Osteoblast (primary cell): ENCODE measurements around the gene NEK10. TPM values are rescaled to one million over a fixed set of nuclear protein-coding genes. Genes with fewer than 3 reads are reported as not detected.

Source experiments
- DNase-seq: peaks from one replicate; pipeline ENCODE4 v3.0.0; 2011; ENCODE audit warnings: low spot score, mixed read lengths; ENCODE audit not compliant: insufficient read length; ENCODE audit errors: missing footprints
- H2AFZ ChIP-seq: 2 replicates; pipeline ENCODE4 v1.6.0; 2011; ENCODE audit warnings: mild to moderate bottlenecking, low read length
- H3K27ac ChIP-seq: 2 replicates; pipeline ENCODE4 v1.5.1; 2011; ENCODE audit warnings: mild to moderate bottlenecking, low read depth, low read length, moderate library complexity
- H3K27me3 ChIP-seq: 2 replicates; pipeline ENCODE4 v1.6.0; 2012; ENCODE audit warnings: mild to moderate bottlenecking, control low read depth, inconsistent platforms, low read length, moderate library complexity; ENCODE audit not compliant: insufficient read depth
- H3K36me3 ChIP-seq: 2 replicates; pipeline ENCODE4 v1.5.1; 2011; ENCODE audit warnings: mild to moderate bottlenecking, low read length, control low read depth, moderate library complexity; ENCODE audit not compliant: insufficient read depth
- H3K4me1 ChIP-seq: 2 replicates; pipeline ENCODE4 v1.5.1; 2011; ENCODE audit warnings: mild to moderate bottlenecking, low read length, control low read depth, moderate library complexity; ENCODE audit not compliant: insufficient read depth
- H3K4me2 ChIP-seq: 2 replicates; pipeline ENCODE4 v1.6.0; 2011; ENCODE audit warnings: mild to moderate bottlenecking, low read length; ENCODE audit not compliant: insufficient read depth
- H3K4me3 ChIP-seq: fragments of 200-600 bp; sonication (generic); 3 replicates; pipeline ENCODE4 v1.5.1; 2012; ENCODE audit warnings: mild to moderate bottlenecking, low read length, inconsistent platforms; ENCODE audit not compliant: insufficient read depth
- H3K79me2 ChIP-seq: 2 replicates; pipeline ENCODE4 v1.6.0; 2012; ENCODE audit warnings: mild to moderate bottlenecking, low read length, control low read depth, inconsistent platforms; ENCODE audit not compliant: insufficient read depth
- H3K9me3 ChIP-seq: 2 replicates; pipeline ENCODE4 v1.5.1; 2011; ENCODE audit warnings: low read depth, low read length, control low read depth
- H4K20me1 ChIP-seq: 2 replicates; pipeline ENCODE4 v1.6.0; 2012; ENCODE audit warnings: mild to moderate bottlenecking, low read length, control low read depth; ENCODE audit not compliant: insufficient read depth
- CTCF ChIP-seq: IDR thresholded peaks from 2 replicates; pipeline ENCODE4 v1.5.1; 2011; ENCODE audit warnings: mild to moderate bottlenecking, low read depth, low read length, moderate library complexity; ENCODE audit errors: extremely low read depth
- total RNA-seq: library from RNA; depleted of rRNA; stranded (reverse); fragments of >200 nt; gene quantifications from 2 replicates; pipeline ENCODE4 v1.2.3, GENCODE V29; 2012

NEK10 gene
- total RNA-seq, 1 donor = 69.8 TPM

DNA sequence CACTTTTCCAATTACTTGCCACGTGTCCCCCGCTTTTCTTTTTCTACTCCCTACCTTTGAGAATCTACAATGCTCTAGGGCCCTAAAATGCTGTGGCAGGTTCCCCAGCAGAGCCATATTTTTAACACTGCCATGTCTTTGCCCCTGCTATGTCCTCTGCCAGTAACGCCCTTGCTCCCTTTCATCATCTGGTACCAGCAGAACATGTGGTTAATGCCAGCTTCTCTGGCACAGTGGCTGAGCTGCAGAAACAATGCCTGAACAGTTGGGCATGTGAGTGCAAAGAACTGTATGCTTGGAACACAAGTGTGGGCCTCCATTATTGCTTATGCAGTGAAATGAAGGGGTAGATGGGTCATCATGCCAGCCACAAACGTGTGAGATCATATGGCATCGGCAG is 287.6 kb downstream of the NEK10 start:
- H4K20me1 ChIP-seq = no peaks in the 10 kb centered on the region
- H2AFZ ChIP-seq = no peak overlapping the region
- no peak overlapping the region for H3K27ac ChIP-seq
- no peak overlapping the region for H3K4me3 ChIP-seq
- no peaks in the 10 kb centered on the region for H3K36me3 ChIP-seq
- no peak for DNase-seq
- TF ChIP-seq CTCF = no peak
- no peaks in the 10 kb centered on the region for H3K9me3 ChIP-seq
- H3K79me2 ChIP-seq = no peaks in the 10 kb centered on the region
- H3K4me1 ChIP-seq = no peaks in the 10 kb centered on the region
- H3K27me3 ChIP-seq = no peaks in the 10 kb centered on the region
- H3K4me2 ChIP-seq = no peak overlapping the region

GRCh38 chr3:27080258-27080525 is 289.0 kb downstream of the NEK10 start:
- no peaks in the 10 kb centered on the region for H3K4me1 ChIP-seq
- H3K27me3 ChIP-seq = no peaks in the 10 kb centered on the region
- H3K4me3 ChIP-seq = no peak overlapping the region
- no peaks in the 10 kb centered on the region for H4K20me1 ChIP-seq
- H2AFZ ChIP-seq = no peak overlapping the region
- no peaks in the 10 kb centered on the region for H3K79me2 ChIP-seq
- peak; percentile 37 for DNase-seq
- H3K4me2 ChIP-seq = no peak overlapping the region
- no peaks in the 10 kb centered on the region for H3K9me3 ChIP-seq
- H3K27ac ChIP-seq = no peak overlapping the region
- TF ChIP-seq CTCF = no peak
- no peaks in the 10 kb centered on the region for H3K36me3 ChIP-seq

DNA sequence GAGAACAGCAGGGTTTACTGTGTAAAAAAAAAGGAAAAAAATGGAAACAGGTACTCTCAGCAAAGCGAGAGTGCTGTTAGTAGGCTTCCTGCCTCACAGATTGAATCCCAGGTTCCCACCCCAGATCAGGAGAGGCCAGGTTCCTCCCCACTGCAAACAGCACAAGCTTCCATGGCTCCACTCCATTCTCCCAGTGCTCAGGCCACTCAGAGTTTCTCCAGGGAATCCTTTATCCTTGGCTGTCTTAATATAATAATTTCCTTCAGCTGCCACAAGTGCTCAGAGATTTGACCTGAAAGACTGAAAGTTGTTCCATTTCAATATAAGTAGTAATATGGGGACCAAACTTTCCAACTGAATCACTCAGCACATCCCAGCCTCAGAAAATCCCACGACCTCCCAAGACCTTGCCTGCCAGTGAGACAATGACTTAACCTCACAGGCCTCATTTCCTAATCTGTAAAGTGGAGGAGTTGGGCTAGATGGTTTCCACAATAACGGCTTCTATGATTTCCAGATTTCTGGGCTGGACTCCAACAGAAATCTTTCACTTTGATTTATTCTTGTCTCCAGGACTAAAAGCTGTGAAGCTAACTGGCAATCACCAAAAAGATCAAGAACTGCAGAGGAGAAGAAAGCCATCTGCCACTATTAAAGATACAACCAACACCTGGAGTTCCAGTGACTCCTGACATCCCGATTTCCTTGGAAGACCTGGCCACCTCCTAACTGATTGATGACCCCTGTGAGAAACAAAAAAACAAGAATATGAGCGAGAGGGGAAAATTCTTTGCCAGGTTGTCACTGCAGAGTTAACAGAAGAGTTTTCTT is 289.5 kb downstream of the NEK10 start:
- H3K4me2 ChIP-seq = no peak overlapping the region
- no peaks in the 10 kb centered on the region for H4K20me1 ChIP-seq
- H3K36me3 ChIP-seq = no peaks in the 10 kb centered on the region
- no peak for DNase-seq
- no peaks in the 10 kb centered on the region for H3K9me3 ChIP-seq
- H3K27me3 ChIP-seq = no peaks in the 10 kb centered on the region
- H3K79me2 ChIP-seq = no peaks in the 10 kb centered on the region
- TF ChIP-seq CTCF = no peak
- no peak overlapping the region for H3K4me3 ChIP-seq
- H2AFZ ChIP-seq = no peak overlapping the region
- H3K4me1 ChIP-seq = no peaks in the 10 kb centered on the region
- H3K27ac ChIP-seq = no peak overlapping the region

- Histone ChIP-seq H3K4me2 (no peak overlapping the region), H3K4me1 (no peaks in the 10 kb centered on the region), H3K9me3 (no peaks in the 10 kb centered on the region), H3K27me3 (no peaks in the 10 kb centered on the region), H3K36me3 (no peaks in the 10 kb centered on the region), H4K20me1 (no peaks in the 10 kb centered on the region), H3K4me3 (no peak overlapping the region), H3K27ac (no peak overlapping the region), H2AFZ (no peak overlapping the region), H3K79me2 (no peaks in the 10 kb centered on the region)
- no peak for TF ChIP-seq CTCF
- DNase-seq = no peak
Observed at GRCh38 chr3:27078246-27078913, 290.8 kb downstream of the NEK10 start.
